ENCODE results near the gene ZGPAT. TPM values are rescaled to one million over a fixed set of nuclear protein-coding genes. Genes with fewer than 3 reads are reported as not detected.

Gene ZGPAT
- total and polyA plus RNA-seq, 2 of the 13 experiments (the other 11 are each of a cell fraction or from before 2014, with no cell fraction given): 23.0 to 41.9 TPM

DNA sequence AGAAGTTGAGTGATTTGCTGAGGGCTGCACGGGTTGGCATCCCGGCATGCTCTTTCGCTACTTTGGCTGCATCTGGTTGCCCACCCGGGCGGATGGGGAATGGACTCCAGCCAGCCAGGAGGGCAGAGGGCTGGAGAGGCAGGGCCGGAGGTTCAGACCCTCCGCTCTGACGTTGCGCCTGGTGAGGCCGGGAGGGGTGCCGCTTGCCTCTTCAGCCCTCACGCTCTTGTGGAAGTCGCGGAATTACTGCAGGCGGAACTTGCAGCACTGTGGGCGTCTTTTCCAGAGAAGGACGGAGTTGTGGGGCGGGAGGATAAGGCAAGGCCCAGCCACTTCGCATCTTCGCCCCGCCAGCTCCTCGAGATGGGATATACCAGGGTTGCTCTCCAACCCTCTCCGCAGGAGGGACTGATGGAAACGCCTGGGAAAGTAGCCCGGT lies 49.1 kb upstream of the ZGPAT start (continued):
- TF ChIP-seq RELA (CRISPR knock-in tag; IDR thresholded peaks at IDR 0.05): no peak
- 0 out of 2 replicates have a peak, but pooled peaks have one; percentile 24 for TF ChIP-seq ZNF703 (CRISPR knock-in tag; IDR thresholded peaks at IDR 0.05; ENCODE audit: borderline replicate concordance)
- TF ChIP-seq SAFB2 (CRISPR knock-in tag; IDR thresholded peaks at IDR 0.05; ENCODE audit: borderline replicate concordance, low read depth): no peak
- TF ChIP-seq DNMT3B (CRISPR knock-in tag; conservative IDR thresholded peaks at IDR 0.05): no peak
- TF ChIP-seq PCBP2 (optimal IDR thresholded peaks at IDR 0.05; ENCODE audit: low read depth, low read length, poor library complexity, severe bottlenecking): no peak
- TF ChIP-seq, protein P1, sequence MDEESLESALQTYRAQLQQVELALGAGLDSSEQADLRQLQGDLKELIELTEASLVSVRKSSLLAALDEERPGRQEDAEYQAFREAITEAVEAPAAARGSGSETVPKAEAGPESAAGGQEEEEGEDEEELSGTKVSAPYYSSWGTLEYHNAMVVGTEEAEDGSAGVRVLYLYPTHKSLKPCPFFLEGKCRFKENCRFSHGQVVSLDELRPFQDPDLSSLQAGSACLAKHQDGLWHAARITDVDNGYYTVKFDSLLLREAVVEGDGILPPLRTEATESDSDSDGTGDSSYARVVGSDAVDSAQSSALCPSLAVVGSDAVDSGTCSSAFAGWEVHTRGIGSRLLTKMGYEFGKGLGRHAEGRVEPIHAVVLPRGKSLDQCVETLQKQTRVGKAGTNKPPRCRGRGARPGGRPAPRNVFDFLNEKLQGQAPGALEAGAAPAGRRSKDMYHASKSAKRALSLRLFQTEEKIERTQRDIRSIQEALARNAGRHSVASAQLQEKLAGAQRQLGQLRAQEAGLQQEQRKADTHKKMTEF (CRISPR knock-in tag; IDR thresholded peaks at IDR 0.05): 0 out of 2 replicates have a peak, but pooled peaks have one; percentile 1
- no peak for TF ChIP-seq ZNF33B (CRISPR knock-in tag; IDR thresholded peaks at IDR 0.05)
- TF ChIP-seq, protein P2, sequence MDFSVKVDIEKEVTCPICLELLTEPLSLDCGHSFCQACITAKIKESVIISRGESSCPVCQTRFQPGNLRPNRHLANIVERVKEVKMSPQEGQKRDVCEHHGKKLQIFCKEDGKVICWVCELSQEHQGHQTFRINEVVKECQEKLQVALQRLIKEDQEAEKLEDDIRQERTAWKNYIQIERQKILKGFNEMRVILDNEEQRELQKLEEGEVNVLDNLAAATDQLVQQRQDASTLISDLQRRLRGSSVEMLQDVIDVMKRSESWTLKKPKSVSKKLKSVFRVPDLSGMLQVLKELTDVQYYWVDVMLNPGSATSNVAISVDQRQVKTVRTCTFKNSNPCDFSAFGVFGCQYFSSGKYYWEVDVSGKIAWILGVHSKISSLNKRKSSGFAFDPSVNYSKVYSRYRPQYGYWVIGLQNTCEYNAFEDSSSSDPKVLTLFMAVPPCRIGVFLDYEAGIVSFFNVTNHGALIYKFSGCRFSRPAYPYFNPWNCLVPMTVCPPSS (IDR thresholded peaks at IDR 0.05): no peak
- TF ChIP-seq ZNF256 (CRISPR knock-in tag; conservative IDR thresholded peaks at IDR 0.05): no peak
- TF ChIP-seq SIX4 (CRISPR knock-in tag; IDR thresholded peaks at IDR 0.05): no peak
- TF ChIP-seq ZNF333 (CRISPR knock-in tag; IDR thresholded peaks at IDR 0.05; ENCODE audit: borderline replicate concordance): 0 out of 2 replicates have a peak, but pooled peaks have one; percentile 73
- TF ChIP-seq, protein P3, sequence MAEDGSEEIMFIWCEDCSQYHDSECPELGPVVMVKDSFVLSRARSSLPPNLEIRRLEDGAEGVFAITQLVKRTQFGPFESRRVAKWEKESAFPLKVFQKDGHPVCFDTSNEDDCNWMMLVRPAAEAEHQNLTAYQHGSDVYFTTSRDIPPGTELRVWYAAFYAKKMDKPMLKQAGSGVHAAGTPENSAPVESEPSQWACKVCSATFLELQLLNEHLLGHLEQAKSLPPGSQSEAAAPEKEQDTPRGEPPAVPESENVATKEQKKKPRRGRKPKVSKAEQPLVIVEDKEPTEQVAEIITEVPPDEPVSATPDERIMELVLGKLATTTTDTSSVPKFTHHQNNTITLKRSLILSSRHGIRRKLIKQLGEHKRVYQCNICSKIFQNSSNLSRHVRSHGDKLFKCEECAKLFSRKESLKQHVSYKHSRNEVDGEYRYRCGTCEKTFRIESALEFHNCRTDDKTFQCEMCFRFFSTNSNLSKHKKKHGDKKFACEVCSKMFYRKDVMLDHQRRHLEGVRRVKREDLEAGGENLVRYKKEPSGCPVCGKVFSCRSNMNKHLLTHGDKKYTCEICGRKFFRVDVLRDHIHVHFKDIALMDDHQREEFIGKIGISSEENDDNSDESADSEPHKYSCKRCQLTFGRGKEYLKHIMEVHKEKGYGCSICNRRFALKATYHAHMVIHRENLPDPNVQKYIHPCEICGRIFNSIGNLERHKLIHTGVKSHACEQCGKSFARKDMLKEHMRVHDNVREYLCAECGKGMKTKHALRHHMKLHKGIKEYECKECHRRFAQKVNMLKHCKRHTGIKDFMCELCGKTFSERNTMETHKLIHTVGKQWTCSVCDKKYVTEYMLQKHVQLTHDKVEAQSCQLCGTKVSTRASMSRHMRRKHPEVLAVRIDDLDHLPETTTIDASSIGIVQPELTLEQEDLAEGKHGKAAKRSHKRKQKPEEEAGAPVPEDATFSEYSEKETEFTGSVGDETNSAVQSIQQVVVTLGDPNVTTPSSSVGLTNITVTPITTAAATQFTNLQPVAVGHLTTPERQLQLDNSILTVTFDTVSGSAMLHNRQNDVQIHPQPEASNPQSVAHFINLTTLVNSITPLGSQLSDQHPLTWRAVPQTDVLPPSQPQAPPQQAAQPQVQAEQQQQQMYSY (CRISPR knock-in tag; IDR thresholded peaks at IDR 0.05): no peak
- TF ChIP-seq, protein P4, sequence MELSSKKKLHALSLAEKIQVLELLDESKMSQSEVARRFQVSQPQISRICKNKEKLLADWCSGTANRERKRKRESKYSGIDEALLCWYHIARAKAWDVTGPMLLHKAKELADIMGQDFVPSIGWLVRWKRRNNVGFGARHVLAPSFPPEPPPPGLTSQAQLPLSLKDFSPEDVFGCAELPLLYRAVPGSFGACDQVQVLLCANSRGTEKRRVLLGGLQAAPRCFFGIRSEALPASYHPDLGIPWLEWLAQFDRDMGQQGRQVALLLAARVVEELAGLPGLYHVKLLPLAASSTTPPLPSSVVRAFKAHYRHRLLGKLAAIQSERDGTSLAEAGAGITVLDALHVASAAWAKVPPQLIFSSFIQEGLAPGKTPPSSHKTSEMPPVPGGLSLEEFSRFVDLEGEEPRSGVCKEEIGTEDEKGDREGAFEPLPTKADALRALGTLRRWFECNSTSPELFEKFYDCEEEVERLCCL (CRISPR knock-in tag; IDR thresholded peaks at IDR 0.05; ENCODE audit: borderline replicate concordance): peak; percentile 75; the same call in 1 of the 2 replicates
- no peak; the same call in 1 of the 2 replicates for TF ChIP-seq KDM4B (CRISPR knock-in tag; IDR thresholded peaks at IDR 0.05)
- no peak; the same call in 1 of the 2 replicates for TF ChIP-seq FOXC1 (CRISPR knock-in tag; IDR thresholded peaks at IDR 0.05; ENCODE audit: borderline replicate concordance)
- TF ChIP-seq, protein P5, sequence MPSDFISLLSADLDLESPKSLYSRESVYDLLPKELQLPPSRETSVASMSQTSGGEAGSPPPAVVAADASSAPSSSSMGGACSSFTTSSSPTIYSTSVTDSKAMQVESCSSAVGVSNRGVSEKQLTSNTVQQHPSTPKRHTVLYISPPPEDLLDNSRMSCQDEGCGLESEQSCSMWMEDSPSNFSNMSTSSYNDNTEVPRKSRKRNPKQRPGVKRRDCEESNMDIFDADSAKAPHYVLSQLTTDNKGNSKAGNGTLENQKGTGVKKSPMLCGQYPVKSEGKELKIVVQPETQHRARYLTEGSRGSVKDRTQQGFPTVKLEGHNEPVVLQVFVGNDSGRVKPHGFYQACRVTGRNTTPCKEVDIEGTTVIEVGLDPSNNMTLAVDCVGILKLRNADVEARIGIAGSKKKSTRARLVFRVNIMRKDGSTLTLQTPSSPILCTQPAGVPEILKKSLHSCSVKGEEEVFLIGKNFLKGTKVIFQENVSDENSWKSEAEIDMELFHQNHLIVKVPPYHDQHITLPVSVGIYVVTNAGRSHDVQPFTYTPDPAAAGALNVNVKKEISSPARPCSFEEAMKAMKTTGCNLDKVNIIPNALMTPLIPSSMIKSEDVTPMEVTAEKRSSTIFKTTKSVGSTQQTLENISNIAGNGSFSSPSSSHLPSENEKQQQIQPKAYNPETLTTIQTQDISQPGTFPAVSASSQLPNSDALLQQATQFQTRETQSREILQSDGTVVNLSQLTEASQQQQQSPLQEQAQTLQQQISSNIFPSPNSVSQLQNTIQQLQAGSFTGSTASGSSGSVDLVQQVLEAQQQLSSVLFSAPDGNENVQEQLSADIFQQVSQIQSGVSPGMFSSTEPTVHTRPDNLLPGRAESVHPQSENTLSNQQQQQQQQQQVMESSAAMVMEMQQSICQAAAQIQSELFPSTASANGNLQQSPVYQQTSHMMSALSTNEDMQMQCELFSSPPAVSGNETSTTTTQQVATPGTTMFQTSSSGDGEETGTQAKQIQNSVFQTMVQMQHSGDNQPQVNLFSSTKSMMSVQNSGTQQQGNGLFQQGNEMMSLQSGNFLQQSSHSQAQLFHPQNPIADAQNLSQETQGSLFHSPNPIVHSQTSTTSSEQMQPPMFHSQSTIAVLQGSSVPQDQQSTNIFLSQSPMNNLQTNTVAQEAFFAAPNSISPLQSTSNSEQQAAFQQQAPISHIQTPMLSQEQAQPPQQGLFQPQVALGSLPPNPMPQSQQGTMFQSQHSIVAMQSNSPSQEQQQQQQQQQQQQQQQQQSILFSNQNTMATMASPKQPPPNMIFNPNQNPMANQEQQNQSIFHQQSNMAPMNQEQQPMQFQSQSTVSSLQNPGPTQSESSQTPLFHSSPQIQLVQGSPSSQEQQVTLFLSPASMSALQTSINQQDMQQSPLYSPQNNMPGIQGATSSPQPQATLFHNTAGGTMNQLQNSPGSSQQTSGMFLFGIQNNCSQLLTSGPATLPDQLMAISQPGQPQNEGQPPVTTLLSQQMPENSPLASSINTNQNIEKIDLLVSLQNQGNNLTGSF (CRISPR knock-in tag; IDR thresholded peaks at IDR 0.05): no peak
- TF ChIP-seq ISL2 (CRISPR knock-in tag; IDR thresholded peaks at IDR 0.05): no peak
